HG03135 (cell line): ENCODE data around the gene SERPINE3.

ENCODE experiments used
- ATAC-seq: cut with Tn5 transposase; IDR thresholded peaks from one replicate; pipeline ENCODE4 v1.9.1; 2021; ENCODE audit warnings: mild to moderate bottlenecking, moderate library complexity; ENCODE audit not compliant: unreplicated experiment

The SERPINE3 gene

GRCh38 chr13:51360489-51360888, 21.0 kb downstream of the SERPINE3 start:
- ATAC-seq: no peak

- no peak for ATAC-seq
Measured at GRCh38 chr13:51361106-51361505, 21.6 kb downstream of the SERPINE3 start.

- ATAC-seq: no peak
Measured at GRCh38 chr13:51363625-51364024, 24.1 kb downstream of the SERPINE3 start.

- ATAC-seq: no peak
Measured at GRCh38 chr13:51364404-51365008, 25.0 kb downstream of the SERPINE3 start.

GRCh38 chr13:51370116-51370515, 30.6 kb downstream of the SERPINE3 start:
- ATAC-seq: no peak

- no peak for ATAC-seq
Measured at GRCh38 chr13:51370811-51371210, 31.3 kb downstream of the SERPINE3 start.

GRCh38 chr13:51371768-51372399, 32.4 kb downstream of the SERPINE3 start:
- ATAC-seq: no peak

- no peak for ATAC-seq
Measured at GRCh38 chr13:51373451-51373850, 34.0 kb downstream of the SERPINE3 start.

- ATAC-seq: no peak
Measured at GRCh38 chr13:51380269-51380668, 40.8 kb downstream of the SERPINE3 start.

- ATAC-seq: no peak
Measured at GRCh38 chr13:51385114-51385513, 45.6 kb downstream of the SERPINE3 start.

GRCh38 chr13:51394724-51395123, 55.2 kb downstream of the SERPINE3 start:
- no peak for ATAC-seq

GRCh38 chr13:51396352-51396751, 56.9 kb downstream of the SERPINE3 start:
- peak; percentile 76 for ATAC-seq

- no peak for ATAC-seq
Measured at GRCh38 chr13:51397262-51397941, 57.9 kb downstream of the SERPINE3 start.

GRCh38 chr13:51405176-51405575, 65.7 kb downstream of the SERPINE3 start:
- ATAC-seq: no peak

- no peak for ATAC-seq
Measured at GRCh38 chr13:51412431-51412830, 72.9 kb downstream of the SERPINE3 start.
